H1 (cell line): ENCODE data around the gene IPO11. TPM values are rescaled to one million over a fixed set of nuclear protein-coding genes. Genes with fewer than 3 reads are reported as not detected.

Experiments
- ATF2 ChIP-seq: IDR thresholded peaks from 2 replicates; pipeline ENCODE4 v1.6.1; 2012; ENCODE audit warnings: low read length, inconsistent platforms
- BACH1 ChIP-seq: IDR thresholded peaks from 2 replicates; pipeline ENCODE4 v1.6.1; 2012; ENCODE audit warnings: low read length, improper control_type of control experiment
- EGR1 ChIP-seq: IDR thresholded peaks from 2 replicates; pipeline ENCODE4 v1.6.1; 2011; ENCODE audit warnings: low read depth, low read length, borderline replicate concordance
- EZH2 ChIP-seq: fragments of 200-600 bp; sonication (generic); IDR thresholded peaks from 2 replicates; pipeline ENCODE4 v1.7.1; 2012; ENCODE audit warnings: low read depth, mild to moderate bottlenecking, moderate library complexity, low read length, inconsistent platforms; ENCODE audit not compliant: severe bottlenecking
- HDAC6 ChIP-seq: IDR thresholded peaks from one replicate; pipeline ENCODE4 v1.7.1; 2012; ENCODE audit warnings: low read depth, mild to moderate bottlenecking, inconsistent platforms, low read length, moderate library complexity
- MAFK ChIP-seq: IDR thresholded peaks from 2 replicates; pipeline ENCODE4 v1.6.1; 2012; ENCODE audit warnings: low read depth, mild to moderate bottlenecking, improper control_type of control experiment, low read length
- NANOG ChIP-seq: IDR thresholded peaks from 2 replicates; pipeline ENCODE4 v1.6.1; 2011; ENCODE audit warnings: low read length, low read depth, mild to moderate bottlenecking, inconsistent platforms; ENCODE audit not compliant: insufficient read depth, poor library complexity, severe bottlenecking
- NRF1 ChIP-seq: IDR thresholded peaks from 2 replicates; pipeline ENCODE4 v1.6.1; 2011; ENCODE audit warnings: mild to moderate bottlenecking, low read depth, low read length, improper control_type of control experiment
- RAD21 ChIP-seq, 2 experiments: IDR thresholded peaks in 1 of 2; conservative IDR thresholded peaks in 1 of 2; 2 replicates each; pipeline ENCODE4 v1.6.1; 2011; ENCODE audit warnings: low read depth in 2 of 2, low read length in 2 of 2, improper control_type of control experiment in 1 of 2, inconsistent platforms in 1 of 2, mild to moderate bottlenecking in 1 of 2, moderate library complexity in 1 of 2
- SAP30 ChIP-seq: fragments of 300-600 bp; sonication (generic); IDR thresholded peaks from 2 replicates; pipeline ENCODE4 v1.7.1; 2012; ENCODE audit warnings: low read length, moderate library complexity, mild to moderate bottlenecking, inconsistent platforms; ENCODE audit not compliant: insufficient read depth, insufficient replicate concordance
- polyA plus RNA-seq, 7 experiments: library from polyadenylated mRNA; depleted of rRNA in 3 of 7; stranded (reverse) in 5 of 7; unstranded in 2 of 7; fragments of >200 nt in 5 of 7; fragments of 200-250 nt in 2 of 7; gene quantifications; 1 replicate in 5 of 7; 2 replicates in 1 of 7; 4 replicates in 1 of 7; pipeline versions ENCODE4 v1.2.1 to v1.2.3, GENCODE V29; 2011 to 2013; ENCODE audit warnings: missing spikeins in 2 of 7, mixed read lengths in 2 of 7
- total RNA-seq: library from RNA; stranded (reverse); fragmentation: NEBNext Ultra II Directional; extraction: Animal tissue kit (Norgen Biotek cat#: 25700); gene quantifications from 2 replicates; pipeline ENCODE4 v1.2.1, GENCODE V29; 2021

IPO11 gene
- total and polyA plus RNA-seq, 2 of the 8 experiments (the other 6 are each of a cell fraction or from before 2014, with no cell fraction given): 23.6 to 64.4 TPM

GRCh38 chr5:62431735-62432620 lies 19.4 kb downstream of the IPO11 start (continued):
- TF ChIP-seq EZH2 (no peak), BACH1 (no peak), ATF2 (no peak), MAFK (no peak), NANOG (no peak), HDAC6 (no peak), RAD21 (IDR thresholded peaks at IDR 0.05 in 1 of 2, conservative IDR thresholded peaks at IDR 0.05 in 1 of 2; ENCODE audit: low read depth in 2 of 2, low read length in 2 of 2) (no peak), EGR1 (no peak), NRF1 (no peak), SAP30 (no peak)
